KMS-11 (cell line): ENCODE data around the gene RILPL2.
"Not testable (repeated sequence)": the region's sequence is repeated elsewhere in the genome, so short reads cannot be mapped to it uniquely, and the experiment has no call there.

Source experiments
- H2AFZ ChIP-seq: fragments of 200-600 bp; sonication (generic); 2 replicates; pipeline ENCODE4 v1.6.1; 2016; ENCODE audit warnings: antibody characterized with exemption, mixed run types, low read depth
- H3K27ac ChIP-seq: fragments of 200-600 bp; sonication (generic); 2 replicates; pipeline ENCODE4 v1.6.1; 2016; ENCODE audit warnings: mild to moderate bottlenecking, mixed run types
- H3K27me3 ChIP-seq: fragments of 200-600 bp; sonication (generic); 2 replicates; pipeline ENCODE4 v1.6.1; 2017; ENCODE audit warnings: mild to moderate bottlenecking, low read depth, mixed run types, moderate library complexity; ENCODE audit not compliant: insufficient read depth
- H3K36me3 ChIP-seq: fragments of 200-600 bp; sonication (generic); 2 replicates; pipeline ENCODE4 v1.6.1; 2017; ENCODE audit warnings: mild to moderate bottlenecking, mixed run types; ENCODE audit not compliant: insufficient read depth
- H3K4me1 ChIP-seq: fragments of 200-600 bp; sonication (generic); 2 replicates; pipeline ENCODE4 v1.6.1; 2016; ENCODE audit warnings: mild to moderate bottlenecking, low read depth, mixed run types; ENCODE audit not compliant: poor library complexity, severe bottlenecking
- H3K4me2 ChIP-seq: fragments of 200-600 bp; sonication (generic); 2 replicates; pipeline ENCODE4 v1.7.0; 2016; ENCODE audit warnings: mild to moderate bottlenecking, mixed run types
- H3K4me3 ChIP-seq: fragments of 200-600 bp; sonication (generic); IDR thresholded peaks from 2 replicates; pipeline ENCODE4 v1.6.1; 2017; ENCODE audit warnings: low read depth, low read length, mixed read lengths; ENCODE audit not compliant: insufficient read depth
- H3K79me2 ChIP-seq: fragments of 200-600 bp; sonication (generic); 2 replicates; pipeline ENCODE4 v1.6.1; 2016; ENCODE audit warnings: low read depth, mixed run types; ENCODE audit not compliant: insufficient read depth
- H3K9ac ChIP-seq: fragments of 200-600 bp; sonication (generic); 2 replicates; pipeline ENCODE4 v1.6.1; 2016; ENCODE audit warnings: mild to moderate bottlenecking, mixed run types
- H4K20me1 ChIP-seq: fragments of 200-600 bp; sonication (generic); 2 replicates; pipeline ENCODE4 v1.6.1; 2016; ENCODE audit warnings: mild to moderate bottlenecking, mixed run types; ENCODE audit not compliant: insufficient read depth
- CTCF ChIP-seq: fragments of 200-600 bp; sonication (generic); conservative IDR thresholded peaks from 2 replicates; pipeline ENCODE4 v1.6.1; 2017; ENCODE audit warnings: low read depth, mild to moderate bottlenecking, antibody characterized with exemption, low read length, moderate library complexity, mixed read lengths

RILPL2 gene

DNA sequence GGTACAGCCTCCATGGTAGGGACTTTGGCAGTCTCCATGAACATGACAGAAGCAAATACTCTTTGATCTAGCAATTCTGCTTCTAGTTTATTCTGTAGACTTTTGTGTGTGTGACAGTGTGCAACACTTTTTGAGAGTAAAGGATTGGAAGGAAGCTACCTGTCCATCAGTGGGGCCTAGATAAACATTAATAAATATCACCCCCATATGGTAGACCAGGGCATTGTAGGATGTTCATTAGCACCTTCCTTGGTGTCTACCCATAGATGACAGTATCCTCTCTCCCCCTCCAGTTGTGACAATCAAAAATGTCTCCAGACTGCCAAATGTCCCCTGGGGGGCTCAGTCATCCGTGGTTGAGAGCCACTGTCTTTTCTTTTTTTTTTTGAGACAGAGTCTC lies 32.3 kb upstream of the RILPL2 start:
- no peak overlapping the region for H3K4me2 ChIP-seq
- no peaks in the 10 kb centered on the region for H3K4me1 ChIP-seq
- H4K20me1 ChIP-seq, result no peaks in the 10 kb centered on the region
- H3K36me3 ChIP-seq, result no peaks in the 10 kb centered on the region
- no peak overlapping the region for H3K27ac ChIP-seq
- no peak for TF ChIP-seq CTCF
- no peak overlapping the region for H3K4me3 ChIP-seq
- no peak overlapping the region for H2AFZ ChIP-seq
- no peak overlapping the region for H3K9ac ChIP-seq
- no peaks in the 10 kb centered on the region for H3K27me3 ChIP-seq
- H3K79me2 ChIP-seq, result no peaks in the 10 kb centered on the region

DNA sequence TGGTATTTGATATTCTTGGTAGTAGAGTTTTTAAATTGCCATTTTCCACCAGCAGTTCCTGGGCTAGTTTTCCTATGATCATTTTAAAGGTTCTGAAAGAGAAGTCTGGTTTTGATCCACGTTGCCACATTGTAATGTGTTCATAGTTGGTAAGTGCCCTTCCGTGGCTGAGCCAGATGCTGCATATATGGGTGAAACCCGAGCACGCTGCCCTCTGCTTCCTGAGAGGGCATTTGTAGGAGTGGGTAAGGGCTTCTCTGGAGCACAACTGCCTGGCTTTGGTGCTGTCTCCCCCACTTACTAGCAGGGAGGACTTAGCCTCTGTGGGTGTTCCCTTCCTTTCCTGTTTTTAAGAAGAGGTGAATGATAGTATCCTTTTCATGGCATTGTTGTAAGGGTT lies 28.6 kb upstream of the RILPL2 start:
- H3K9ac ChIP-seq, result no peak overlapping the region
- no peak overlapping the region for H2AFZ ChIP-seq
- H3K27ac ChIP-seq, result no peak overlapping the region
- H3K4me3 ChIP-seq, result no peak overlapping the region
- H3K27me3 ChIP-seq, result no peaks in the 10 kb centered on the region
- H4K20me1 ChIP-seq, result no peaks in the 10 kb centered on the region
- H3K36me3 ChIP-seq, result no peaks in the 10 kb centered on the region
- no peak for TF ChIP-seq CTCF
- no peaks in the 10 kb centered on the region for H3K4me1 ChIP-seq
- H3K79me2 ChIP-seq, result no peaks in the 10 kb centered on the region
- no peak overlapping the region for H3K4me2 ChIP-seq

GRCh38 chr12:123463174-123463573 lies 26.7 kb upstream of the RILPL2 start:
- not testable (repeated sequence) for H4K20me1 ChIP-seq, H3K4me1 ChIP-seq, H3K27me3 ChIP-seq, H2AFZ ChIP-seq, H3K4me2 ChIP-seq, H3K4me3 ChIP-seq, H3K9ac ChIP-seq, H3K79me2 ChIP-seq, H3K27ac ChIP-seq, H3K36me3 ChIP-seq

- Histone ChIP-seq H3K36me3 (no peaks in the 10 kb centered on the region), H3K27me3 (no peaks in the 10 kb centered on the region), H3K4me3 (no peak within 1 kb of the TSS), H3K4me1 (no peaks in the 10 kb centered on the region), H3K79me2 (no peaks in the 10 kb centered on the region), H4K20me1 (no peaks in the 10 kb centered on the region), H2AFZ (peak within 1 kb of the TSS; percentile 78), H3K9ac (peak within 1 kb of the TSS; percentile 98), H3K4me2 (peak within 1 kb of the TSS; percentile 42), H3K27ac (peak within 1 kb of the TSS; percentile 98)
- no peak for TF ChIP-seq CTCF
Observed at GRCh38 chr12:123457980-123458779, 21.7 kb upstream of the RILPL2 start, which contains the start of gene SNRNP35. SNRNP35 (plus strand) TSS chr12:123458139; CDS start chr12:123465541, 7,402 bp downstream.

DNA sequence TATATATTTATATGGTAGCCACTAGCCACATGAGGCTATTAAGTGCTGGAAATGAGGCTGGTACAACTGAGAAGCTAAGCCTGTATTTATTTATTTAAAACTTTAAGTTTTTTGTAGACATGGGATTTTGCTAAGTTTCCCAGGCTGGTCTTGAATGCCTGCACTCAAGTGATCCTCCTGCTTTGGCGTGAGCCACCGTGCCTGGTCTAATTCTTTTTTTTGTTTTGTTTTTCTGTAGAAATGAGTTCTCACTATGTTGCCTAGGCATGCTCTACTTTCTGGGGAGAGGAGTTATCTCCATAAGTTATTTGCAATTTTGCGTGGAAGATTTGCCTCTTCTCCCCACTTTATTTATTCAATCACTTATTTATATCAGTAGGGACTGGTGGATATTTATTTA lies 16.7 kb upstream of the RILPL2 start:
- no peaks in the 10 kb centered on the region for H3K79me2 ChIP-seq
- no peak overlapping the region for H3K4me3 ChIP-seq
- H3K4me1 ChIP-seq, result no peaks in the 10 kb centered on the region
- no peak for TF ChIP-seq CTCF
- H3K36me3 ChIP-seq, result no peaks in the 10 kb centered on the region
- H2AFZ ChIP-seq, result no peak overlapping the region
- H3K4me2 ChIP-seq, result no peak overlapping the region
- no peak overlapping the region for H3K27ac ChIP-seq
- H3K9ac ChIP-seq, result no peak overlapping the region
- no peaks in the 10 kb centered on the region for H3K27me3 ChIP-seq
- no peaks in the 10 kb centered on the region for H4K20me1 ChIP-seq

DNA sequence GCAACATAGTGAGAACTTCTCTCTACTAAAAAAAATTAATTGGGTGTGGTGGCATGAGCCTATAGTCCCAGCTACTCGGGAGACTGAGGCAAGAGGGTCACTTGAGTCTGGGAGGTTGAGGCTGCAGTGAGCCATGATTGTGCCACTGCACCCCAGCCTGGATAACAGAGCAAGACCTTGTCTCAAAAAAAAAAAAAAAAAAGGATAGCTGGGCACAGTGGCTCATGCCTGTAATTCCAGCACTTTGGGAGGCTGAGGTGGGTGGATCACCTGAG lies 15.7 kb upstream of the RILPL2 start:
- not testable (repeated sequence) for H4K20me1 ChIP-seq, H3K4me2 ChIP-seq, H3K4me1 ChIP-seq, H3K27ac ChIP-seq, H2AFZ ChIP-seq, H3K27me3 ChIP-seq, H3K79me2 ChIP-seq, H3K9ac ChIP-seq, H3K36me3 ChIP-seq, H3K4me3 ChIP-seq
